GM10266 (cell line): ENCODE measurements around the gene COL26A1.

Experiments
- DNase-seq: peaks from one replicate; pipeline ENCODE4 v3.0.0; 2012; ENCODE audit errors: extremely low spot score
- CTCF ChIP-seq: IDR thresholded peaks from 2 replicates; pipeline ENCODE4 v1.5.1; 2012; ENCODE audit warnings: mild to moderate bottlenecking, low read depth; ENCODE audit not compliant: control insufficient read depth, insufficient read depth; ENCODE audit errors: missing control alignments

COL26A1 gene

GRCh38 chr7:101605611-101606497 lies 243.2 kb downstream of the COL26A1 start:
- no peak for DNase-seq
- TF ChIP-seq CTCF: no peak

- no peak for TF ChIP-seq CTCF
- no peak for DNase-seq
These were observed 243.8 kb downstream of the COL26A1 start for GRCh38 chr7:101606498-101606923.
